Left colon (tissue), 2 donors: ENCODE data around the gene CD247. TPM values are rescaled to one million over a fixed set of nuclear protein-coding genes. Genes with fewer than 3 reads are reported as not detected.

ENCODE experiments used
- ATAC-seq: fragments of 200-7000 bp; cut with Tn5 transposase; one replicate; pipeline ENCODE4 v1.9.1; 2020; ENCODE audit warnings: mild to moderate bottlenecking, moderate library complexity
- DNase-seq, 2 donors: peaks; one replicate each; pipeline ENCODE4 v3.0.0-alpha.2; 2020
- intact Hi-C, 2 donors: fragments of 100-400 bp; cut with DNase I in 1 of 2; cut with micrococcal nuclease in 1 of 2; formaldehyde crosslinking; loops; one replicate each; pipeline versions ENCODE4 v1.11.2 to v1.14.0; 2022; cut with DNase I, micrococcal nuclease
- total RNA-seq, 2 donors: library from RNA; stranded (reverse); fragmentation: NEBNext Ultra II Directional; extraction: Animal tissue kit (Norgen Biotek cat#: 25700); gene quantifications; one replicate each; pipeline ENCODE4 v1.2.1, GENCODE V29; 2021
- donor health status: DM: no; HTN: no; CAD: no.
- donor health status: DM: yes; HTN: yes; CAD: no.

CD247 gene
- total RNA-seq, 2 donors from 2014 or later, result 2.0 to 5.2 TPM

GRCh38 chr1:167472752-167473521, 45.4 kb downstream of the CD247 start:
- ATAC-seq (no peak), DNase-seq (no peak)
- intact Hi-C loops, result no loop called here

- DNase-seq (no peak), ATAC-seq (no peak)
- intact Hi-C loops, result no loop called here
These were observed 46.8 kb downstream of the CD247 start for GRCh38 chr1:167471568-167471967.

DNA sequence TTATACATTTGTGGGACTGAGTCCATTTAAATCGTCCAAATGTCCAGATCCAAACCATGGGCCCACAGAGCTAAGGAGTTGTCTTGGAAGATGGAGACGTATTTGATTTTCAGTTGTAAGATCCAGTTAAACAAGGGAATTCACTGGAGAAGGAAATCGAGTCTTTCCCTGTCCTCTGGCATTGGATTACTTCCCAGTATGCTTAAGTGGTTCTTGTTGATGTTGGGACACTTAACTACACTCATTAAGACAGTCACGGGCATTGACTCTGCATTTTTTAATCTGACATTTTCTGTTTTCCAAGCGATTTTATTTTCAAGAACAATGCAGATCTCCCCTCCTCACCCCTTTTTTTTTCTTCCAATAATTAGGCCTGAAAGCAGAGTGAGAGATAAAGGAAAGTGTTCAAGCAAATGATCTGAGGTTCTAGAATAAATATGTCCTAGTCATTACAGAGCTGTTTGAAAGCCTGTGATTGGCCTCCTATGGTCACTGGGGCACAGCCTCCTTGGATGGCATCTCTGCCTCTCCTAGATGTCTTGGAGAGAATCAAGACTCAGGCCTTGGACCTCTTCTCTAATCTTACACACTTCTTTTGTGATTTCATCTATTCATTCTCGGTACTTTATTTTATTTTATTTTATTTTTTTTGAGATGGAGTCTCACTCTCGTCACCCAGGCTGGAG, 48.9 kb downstream of the CD247 start:
- intact Hi-C loops, result no loop called here
- ATAC-seq, result no peak
- no peak for DNase-seq

GRCh38 chr1:167467752-167468151, 50.6 kb downstream of the CD247 start:
- ATAC-seq (no peak), DNase-seq (no peak)
- intact Hi-C loops, result no loop called here

GRCh38 chr1:167467126-167467710, 51.1 kb downstream of the CD247 start:
- intact Hi-C loops, result no loop called here
- no peak for ATAC-seq
- no peak for DNase-seq

DNA sequence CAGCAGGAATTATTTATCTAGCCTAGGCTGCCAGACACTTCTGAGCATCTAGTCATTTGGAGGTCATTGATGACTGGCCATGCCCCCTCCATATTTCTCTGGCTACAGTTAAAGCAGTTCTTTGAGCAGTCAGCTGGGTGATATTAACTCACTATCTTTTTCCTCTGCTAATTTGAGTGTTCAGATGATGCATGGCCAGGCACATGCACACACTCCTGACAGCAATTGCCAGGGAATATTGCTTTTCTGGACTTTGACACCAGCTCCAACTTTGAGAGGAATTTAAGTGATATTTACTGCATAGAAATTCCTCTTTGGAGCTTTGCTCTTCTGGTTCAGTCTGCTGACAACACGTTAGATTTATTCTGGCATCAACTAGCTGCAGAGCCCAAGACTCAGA, 52.6 kb downstream of the CD247 start:
- ATAC-seq, result peak; percentile 39
- DNase-seq, result no peak
- intact Hi-C loops, result no loop called here

DNA sequence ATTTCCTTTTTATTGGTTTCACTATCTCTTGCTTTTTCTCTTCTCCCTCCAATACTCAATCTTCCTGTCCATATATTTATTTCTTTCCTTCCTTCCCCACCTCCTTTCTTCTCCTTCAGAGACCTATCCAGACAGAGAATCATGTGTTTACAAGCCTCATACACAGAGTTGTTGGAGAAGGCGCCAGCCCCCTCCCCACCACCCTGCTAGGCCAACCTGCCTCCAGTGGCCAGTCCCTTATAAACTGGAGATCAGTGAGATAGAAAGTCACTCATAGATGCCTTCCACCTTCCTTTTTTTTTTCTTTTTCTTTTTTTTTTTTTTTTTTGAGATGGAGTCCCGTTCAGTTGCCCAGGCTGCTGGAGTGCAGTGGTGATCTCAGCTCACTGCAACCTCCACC, 53.3 kb downstream of the CD247 start:
- intact Hi-C loops, result no loop called here
- no peak for ATAC-seq
- DNase-seq, result no peak

GRCh38 chr1:167463875-167464575, 54.3 kb downstream of the CD247 start:
- ATAC-seq (no peak), DNase-seq (no peak)
- intact Hi-C loops, result no loop called here

GRCh38 chr1:167463080-167463479, 55.2 kb downstream of the CD247 start:
- intact Hi-C loops, result no loop called here
- ATAC-seq (no peak), DNase-seq (no peak)

DNA sequence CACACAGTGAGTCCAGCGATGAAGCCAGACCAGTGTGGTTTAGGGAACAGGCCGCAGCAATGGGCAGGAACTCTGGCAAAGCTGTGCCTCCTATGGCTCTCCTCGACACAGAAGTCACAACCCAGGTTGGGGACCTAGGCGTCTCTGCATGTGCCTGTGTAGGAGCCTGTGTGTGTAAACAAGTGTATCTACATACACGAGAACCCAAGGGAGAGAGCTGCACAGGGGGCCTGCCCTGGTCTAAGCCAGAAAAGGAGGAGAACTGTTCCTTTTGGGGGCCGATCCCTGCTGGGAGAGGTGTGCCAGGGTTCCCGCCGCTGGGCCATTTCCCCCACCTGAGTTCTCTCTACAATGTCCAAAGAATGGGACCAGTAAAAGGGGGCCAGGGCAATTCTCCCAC, 56.0 kb downstream of the CD247 start:
- DNase-seq (no peak), ATAC-seq (no peak)
- intact Hi-C loops, result no loop called here

- intact Hi-C loops, result no loop called here
- DNase-seq, result no peak
- no peak for ATAC-seq
These were observed 57.5 kb downstream of the CD247 start for GRCh38 chr1:167460836-167461235.

DNA sequence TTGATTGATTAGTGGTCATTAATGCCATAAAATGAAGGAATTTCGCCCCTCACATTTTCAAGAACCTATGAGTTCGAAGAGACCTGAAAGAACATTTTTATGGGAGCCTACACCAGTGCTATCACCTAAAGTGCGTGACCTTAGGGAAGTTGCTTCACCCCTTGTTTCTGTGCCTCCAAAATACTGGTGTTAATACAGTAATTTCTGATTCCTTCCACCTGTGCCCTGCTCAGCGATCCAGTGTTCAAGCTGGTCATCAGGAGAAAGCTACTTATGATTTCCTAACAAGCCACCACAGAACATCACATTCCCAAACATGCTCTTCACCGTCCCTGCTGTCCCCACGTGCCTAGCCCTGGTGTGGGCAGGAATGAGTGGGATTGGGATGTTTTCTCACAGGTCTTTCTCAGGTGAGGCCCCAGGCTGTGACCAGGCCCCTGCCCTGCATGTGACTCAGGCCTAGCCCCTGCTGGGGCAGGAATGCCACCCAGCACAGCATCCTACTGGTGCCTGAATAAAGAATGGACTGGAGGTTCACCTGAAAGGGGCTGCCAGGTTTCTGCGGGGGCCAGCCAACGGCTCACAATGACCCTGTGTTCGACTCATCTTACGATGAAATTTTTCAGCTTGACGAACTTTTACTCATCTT, 60.3 kb downstream of the CD247 start:
- intact Hi-C loops, result loop anchor here in 1 of 2 donors (10.0 kb wide), 1 partner anchor 77 kb away; no protein-coding TSS in a partner anchor
- no peak for DNase-seq
- no peak for ATAC-seq

DNA sequence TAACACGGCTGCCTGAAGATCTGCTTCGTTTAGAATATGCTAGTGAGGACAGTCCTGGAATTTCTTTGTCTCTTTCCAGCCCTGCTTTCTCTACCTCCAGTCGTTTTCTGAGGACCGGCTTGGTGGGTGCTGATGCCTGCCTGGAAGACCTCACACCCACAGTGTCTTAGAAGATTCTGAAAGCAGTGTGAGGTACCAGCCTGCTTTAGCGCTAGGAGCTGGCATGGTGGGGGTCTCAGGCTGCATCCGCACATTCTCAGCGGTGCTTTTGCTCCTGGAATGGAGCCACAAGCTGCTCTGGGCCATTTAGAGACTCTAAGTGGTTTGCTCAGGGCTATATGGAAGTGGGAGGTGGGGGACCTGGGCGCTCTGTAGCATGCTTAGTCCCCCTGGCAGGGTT, 61.4 kb downstream of the CD247 start:
- no peak for ATAC-seq
- intact Hi-C loops, result loop anchor here in 1 of 2 donors (10.0 kb wide), 1 partner anchor 78 kb away; no protein-coding TSS in a partner anchor

GRCh38 chr1:167456524-167456923, 61.8 kb downstream of the CD247 start:
- no peak for ATAC-seq
- no peak for DNase-seq
- intact Hi-C loops, result loop anchor here in 1 of 2 donors (10.0 kb wide), 1 partner anchor 78 kb away; no protein-coding TSS in a partner anchor

More for the DNA sequence above, 61.4 kb downstream of the CD247 start:
- no peak for DNase-seq

DNA sequence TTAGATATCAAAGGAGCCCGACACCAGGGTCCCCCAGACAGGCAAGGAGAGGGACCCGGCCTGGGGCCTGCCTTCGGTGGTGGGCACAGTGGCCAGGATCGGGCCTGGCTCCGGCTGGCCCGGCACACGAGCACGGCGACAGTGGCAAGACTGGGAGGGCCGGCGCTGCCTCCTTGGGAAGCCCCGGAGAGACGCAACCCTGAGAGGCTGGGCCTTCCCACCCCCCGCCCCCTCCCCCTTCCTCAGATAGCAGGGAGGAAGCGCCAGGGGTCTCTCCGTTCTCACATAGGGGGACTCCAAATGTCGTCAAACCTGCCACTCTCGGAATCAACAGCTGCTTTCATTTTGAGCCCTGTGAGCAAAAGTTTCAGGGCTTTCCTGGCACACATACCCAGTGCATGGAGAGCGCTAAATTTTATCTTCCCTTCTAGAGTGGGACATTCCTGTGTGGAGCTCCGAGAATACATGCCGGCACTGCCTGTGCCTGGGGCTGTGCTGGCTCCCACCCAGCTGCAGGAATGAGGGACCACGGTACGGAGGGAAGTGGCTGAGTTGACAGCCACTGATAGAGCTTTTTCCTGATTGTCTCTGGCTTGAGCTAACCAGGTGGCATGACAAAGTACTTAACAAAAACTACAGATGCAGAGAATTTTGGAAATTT, 62.4 kb downstream of the CD247 start:
- DNase-seq (peak in 1 of 2 donors; percentile 38), ATAC-seq (peak; percentile 59)
- intact Hi-C loops, result loop anchor here in 1 of 2 donors (10.0 kb wide), 1 partner anchor 79 kb away; no protein-coding TSS in a partner anchor

DNA sequence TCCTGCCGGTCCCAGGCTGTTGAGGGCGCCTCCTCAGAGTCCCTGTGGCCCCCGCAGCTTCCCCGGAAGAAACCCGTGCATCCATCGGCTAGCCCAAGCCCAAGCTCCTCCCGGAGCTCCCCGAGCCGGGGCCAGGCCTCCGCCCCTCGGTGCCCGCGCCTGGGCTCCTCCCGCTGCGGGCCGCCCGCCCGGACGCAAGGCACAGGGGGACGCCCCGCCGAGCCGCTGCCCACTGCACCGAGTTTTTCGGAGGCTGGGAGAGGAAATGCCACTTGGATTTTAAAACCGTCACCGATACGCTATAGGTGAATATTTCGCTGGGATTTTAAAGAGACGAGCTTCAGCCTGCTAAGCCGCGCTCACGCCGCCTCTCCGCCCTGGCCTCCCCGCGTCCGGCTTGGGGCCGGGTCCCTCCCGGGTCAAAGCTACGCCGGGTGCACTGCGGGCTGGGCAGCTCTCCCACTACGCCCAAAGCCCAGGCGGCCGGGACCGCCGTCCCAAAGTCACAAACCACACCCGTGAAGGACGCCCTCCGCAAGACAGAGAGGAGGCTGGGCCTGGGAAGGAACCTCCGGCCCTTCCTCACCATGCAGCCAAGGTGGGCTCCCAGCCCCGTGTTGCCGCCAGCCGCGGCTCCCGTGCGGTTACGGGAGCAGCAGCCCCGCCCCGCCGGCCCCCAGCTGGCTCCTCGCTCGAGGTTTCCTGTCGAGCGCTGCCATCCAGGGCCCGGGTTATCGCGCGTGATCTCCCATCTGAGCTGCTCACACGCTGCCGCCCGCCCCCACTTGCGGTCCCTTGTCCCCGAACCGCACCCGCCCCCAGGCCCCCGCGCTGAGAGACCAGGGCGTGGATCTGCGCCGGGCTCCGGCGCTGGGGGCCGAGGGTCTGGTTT, 63.2 kb downstream of the CD247 start:
- intact Hi-C loops, result loop anchor here in 1 of 2 donors (10.0 kb wide), 1 partner anchor 80 kb away; no protein-coding TSS in a partner anchor
- DNase-seq (peak; percentile 66 to 82), ATAC-seq (peak; percentile 86)

GRCh38 chr1:167454304-167454893, 63.9 kb downstream of the CD247 start:
- no peak for DNase-seq
- intact Hi-C loops, result loop anchor here in 1 of 2 donors (10.0 kb wide), 1 partner anchor 80 kb away; no protein-coding TSS in a partner anchor
- no peak for ATAC-seq
